Kidney (tissue), 14 donors: ENCODE data around the gene OPHN1. TPM values are rescaled to one million over a fixed set of nuclear protein-coding genes. Genes with fewer than 3 reads are reported as not detected.

Experiments
- DNase-seq, 5 donors: peaks; one replicate each; pipeline ENCODE4 v3.0.0-alpha.2; 2013 to 2020
- FAIRE-seq: peaks from 2 replicates; lab custom pipeline; 2012; peaks lifted over from hg19 to GRCh38; lab: Jason Lieb, UNC
- H3K27ac ChIP-seq, 2 donors: one replicate each; pipeline ENCODE4 v1.7.0; 2013; ENCODE audit warnings: low read depth in 2 of 2, low read length in 2 of 2, inconsistent platforms in 1 of 2
- H3K27me3 ChIP-seq: one replicate; pipeline ENCODE4 v1.7.1; 2013; ENCODE audit warnings: low read length, inconsistent platforms; ENCODE audit not compliant: control insufficient read depth, insufficient read depth
- H3K36me3 ChIP-seq, 3 donors: one replicate each; pipeline versions ENCODE4 v1.7.0 to v1.7.1; 2013; ENCODE audit warnings: low read length in 3 of 3, control low read depth in 1 of 3, inconsistent platforms in 1 of 3; ENCODE audit not compliant: insufficient read depth in 3 of 3, control insufficient read depth in 2 of 3
- H3K4me1 ChIP-seq, 3 donors: one replicate each; pipeline versions ENCODE4 v1.7.0 to v1.7.1; 2013; ENCODE audit warnings: low read length in 3 of 3, inconsistent platforms in 1 of 3, low read depth in 1 of 3; ENCODE audit not compliant: control insufficient read depth in 2 of 3, insufficient read depth in 2 of 3
- H3K4me3 ChIP-seq, 3 donors: one replicate each; pipeline versions ENCODE4 v1.7.0 to v1.8.1; 2013; ENCODE audit warnings: low read length in 3 of 3, control low read depth in 1 of 3, inconsistent platforms in 1 of 3
- H3K9ac ChIP-seq, 3 donors: one replicate each; pipeline versions ENCODE4 v1.7.0 to v1.7.1; 2013; ENCODE audit warnings: low read length in 3 of 3, control low read depth in 1 of 3, inconsistent platforms in 1 of 3
- H3K9me3 ChIP-seq, 3 donors: one replicate each; pipeline versions ENCODE4 v1.7.0 to v1.7.1; 2013; ENCODE audit warnings: low read length in 3 of 3, control low read depth in 1 of 3, inconsistent platforms in 1 of 3; ENCODE audit not compliant: control insufficient read depth in 2 of 3, insufficient read depth in 1 of 3
- CTCF ChIP-seq: IDR thresholded peaks from 3 replicates; pipeline ENCODE4 v1.5.1; 2012; ENCODE audit warnings: mild to moderate bottlenecking, moderate library complexity, borderline replicate concordance; ENCODE audit not compliant: insufficient read depth; ENCODE audit errors: extremely low read depth
- intact Hi-C: fragments of 100-400 bp; cut with DNase I; formaldehyde crosslinking; loops from one replicate; pipeline ENCODE4 v1.11.1; 2022
- polyA plus RNA-seq: library from polyadenylated mRNA; stranded (reverse); fragments of 350-450 nt; fragmentation: Illumina TruSeq; extraction: RNeasy Lipid Tissue Mini Kit (QIAGEN cat#74804); gene quantifications from one replicate; pipeline ENCODE4 v1.2.3, GENCODE V29; 2014; ENCODE audit warnings: low read depth, low replicate concordance; ENCODE audit not compliant: insufficient read depth
- total RNA-seq: library from RNA; stranded (reverse); fragmentation: NEBNext Ultra II Directional; extraction: Animal tissue kit (Norgen Biotek cat#: 25700); gene quantifications from one replicate; pipeline ENCODE4 v1.2.1, GENCODE V29; 2021
- donor health status: control.
- donor health status: control.
- donor health status: control.
- donor health status: control.
- donor health status: control.
- donor health status: DM: yes; HTN: yes; CAD: no.
- donor health status: Normal renal cell carcinoma (clear cell type).

OPHN1 gene
- total and polyA plus RNA-seq, 2 donors from 2014 or later = 1.9 to 9.5 TPM

- Histone ChIP-seq H3K4me3 (no peak overlapping the region), H3K27me3 (no peaks in the 10 kb centered on the region), H3K9ac (no peak overlapping the region), H3K9me3 (no peaks in the 10 kb centered on the region), H3K36me3 (no peaks in the 10 kb centered on the region), H3K4me1 (no peaks in the 10 kb centered on the region), H3K27ac (no peak overlapping the region)
- no peak for FAIRE-seq
- intact Hi-C loops = no loop called here
- TF ChIP-seq CTCF = no peak
- DNase-seq = no peak
Observed at GRCh38 chrX:68041110-68041509, 392.2 kb downstream of the OPHN1 start.

GRCh38 chrX:68018248-68019203 lies 414.8 kb downstream of the OPHN1 start:
- no peak overlapping the region for H3K9ac ChIP-seq
- FAIRE-seq (no peak), DNase-seq (peak in 4 of 5 donors; percentile 6 to 24 (median 21))
- H3K9me3 ChIP-seq = no peaks in the 10 kb centered on the region
- peak; percentile 22 for TF ChIP-seq CTCF
- H3K27ac ChIP-seq = no peak overlapping the region
- no peak overlapping the region for H3K4me3 ChIP-seq
- H3K27me3 ChIP-seq = no peaks in the 10 kb centered on the region
- H3K36me3 ChIP-seq = no peaks in the 10 kb centered on the region
- intact Hi-C loops = no loop called here
- no peaks in the 10 kb centered on the region for H3K4me1 ChIP-seq

DNA sequence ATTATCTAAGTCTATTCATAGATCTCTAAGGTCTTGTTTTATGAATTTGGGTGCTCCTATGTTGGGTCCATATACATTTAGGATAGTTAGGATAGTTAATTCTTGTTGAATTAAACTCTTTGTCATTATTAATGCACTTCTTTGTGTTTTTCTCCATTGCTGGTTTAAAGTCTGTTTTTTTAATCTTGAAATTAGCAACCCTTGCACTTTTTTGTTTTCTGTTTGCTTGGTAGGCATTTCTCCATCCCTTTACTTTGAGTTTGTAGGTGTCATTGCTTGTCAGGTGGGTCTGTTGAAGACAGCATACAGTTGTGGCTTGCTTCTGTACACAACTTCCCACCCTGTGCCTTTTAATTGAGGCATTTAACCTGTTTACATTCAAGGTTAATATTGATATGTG lies 434.8 kb downstream of the OPHN1 start:
- Histone ChIP-seq H3K9ac (no peak overlapping the region), H3K9me3 (no peaks in the 10 kb centered on the region), H3K36me3 (no peaks in the 10 kb centered on the region), H3K4me3 (no peak overlapping the region), H3K4me1 (no peaks in the 10 kb centered on the region), H3K27me3 (no peaks in the 10 kb centered on the region), H3K27ac (no peak overlapping the region)
- no peak for TF ChIP-seq CTCF
- intact Hi-C loops = no loop called here
- no peak for DNase-seq
- no peak for FAIRE-seq

Other genes with a start within 250 kb of the OPHN1 start
- 41.6 TPM for gene YIPF6, start 65.6 kb upstream of the OPHN1 start, total RNA-seq
- gene YIPF6, start 65.6 kb upstream of the OPHN1 start, polyA plus RNA-seq = 16.2 TPM
- 23.4 TPM for gene STARD8, start 214.2 kb upstream of the OPHN1 start, total RNA-seq
- gene STARD8, start 214.2 kb upstream of the OPHN1 start, polyA plus RNA-seq = 12.7 TPM